Fibroblast of peridontal ligament (primary cell): Measurements from ENCODE around the gene ZNF839.

Experiments
- DNase-seq: peaks from one replicate; pipeline ENCODE4 v3.0.0-alpha.2; 2010; ENCODE audit errors: extremely low read depth

Gene ZNF839

GRCh38 chr14:102378830-102379229 is 59.3 kb downstream of the ZNF839 start:
- DNase-seq, result no peak

GRCh38 chr14:102387086-102387485 is 67.5 kb downstream of the ZNF839 start:
- no peak for DNase-seq

GRCh38 chr14:102389246-102389645 is 69.7 kb downstream of the ZNF839 start:
- DNase-seq, result no peak

- DNase-seq, result peak; percentile 64
Measured at GRCh38 chr14:102390064-102390855, 70.7 kb downstream of the ZNF839 start.
